HCT116 (cell line): ENCODE data around the gene URM1. TPM values are rescaled to one million over a fixed set of nuclear protein-coding genes. Genes with fewer than 3 reads are reported as not detected.

Experiments
- ATAC-seq: fragments of 200-7000 bp; cut with Tn5 transposase; 2 replicates; pipeline ENCODE4 v1.9.1; 2020; ENCODE audit warnings: mild to moderate bottlenecking, moderate library complexity
- BruUV-seq: library from RNA; stranded (reverse); fragments of 400-500 nt; replicated peaks from 2 replicates; lab custom pipeline; 2021; lab: Mats Ljungman, UMichigan
- CTCF ChIA-PET: fragments of 300-600 bp; sonication (Branson Sonifier 250); formaldehyde crosslinking; loops from one replicate; lab custom pipeline; 2021; ENCODE audit warnings: antibody characterized with exemption; lab: Charles Lee
- POLR2A ChIA-PET: fragments of 300-600, 350-600 bp; sonication (Branson Sonifier 250); formaldehyde crosslinking; loops from one replicate; lab custom pipeline; 2021; ENCODE audit warnings: antibody characterized with exemption; lab: Charles Lee
- RAD21 ChIA-PET, 2 experiments: fragments of 300-600 bp; sonication (Branson Sonifier 250); formaldehyde crosslinking; loops; one replicate each; lab custom pipeline; 2023; ENCODE audit warnings: low total read pairs in 2 of 2; ENCODE audit not compliant: uncharacterized antibody in 2 of 2, unreplicated experiment in 2 of 2, low non-redundant PET in 1 of 2; lab: Charles Lee
- DNase-seq: peaks from one replicate; pipeline ENCODE4 v3.0.0-alpha.2; 2010; ENCODE audit warnings: low read depth, low spot score
- H2AFZ ChIP-seq: fragments of 200-600 bp; shearing (Covaris generic), sonication (generic); 2 replicates; pipeline ENCODE4 v1.6.1; 2017; ENCODE audit warnings: low read depth, mixed run types, mixed read lengths, antibody characterized with exemption, low read length; ENCODE audit not compliant: poor library complexity, severe bottlenecking
- H3K27ac ChIP-seq: 2 replicates; pipeline ENCODE4 v1.5.1; 2012; ENCODE audit warnings: low read depth, low read length
- H3K27me3 ChIP-seq: fragments of 200-600 bp; sonication (generic); 2 replicates; pipeline ENCODE4 v1.6.1; 2016; ENCODE audit warnings: mixed run types, low read length, mixed read lengths; ENCODE audit not compliant: insufficient read depth
- H3K36me3 ChIP-seq, 2 experiments: fragments of 200-500 bp in 1 of 2; fragments of 200-600 bp in 1 of 2; sonication (Bioruptor generic) in 1 of 2; sonication (generic) in 1 of 2; 2 replicates each; pipeline versions ENCODE4 v1.5.1 to v1.6.1; 2014 to 2016; ENCODE audit warnings: low read length in 2 of 2, inconsistent platforms in 1 of 2, mixed read lengths in 1 of 2, mixed run types in 1 of 2; ENCODE audit not compliant: insufficient read depth in 2 of 2, control insufficient read depth in 1 of 2
- H3K4me1 ChIP-seq, 2 experiments: fragments of 200-600 bp in 1 of 2; sonication (generic) in 1 of 2; 2 replicates each; pipeline versions ENCODE4 v1.5.1 to v1.6.1; 2012 to 2017; ENCODE audit warnings: low read length in 2 of 2, inconsistent platforms in 1 of 2, mild to moderate bottlenecking in 1 of 2, mixed read lengths in 1 of 2, mixed run types in 1 of 2, moderate library complexity in 1 of 2; ENCODE audit not compliant: insufficient read depth in 2 of 2, control insufficient read depth in 1 of 2
- H3K4me2 ChIP-seq: fragments of 200-600 bp; sonication (generic); 2 replicates; pipeline ENCODE4 v1.6.1; 2017; ENCODE audit warnings: mixed run types, low read length, mixed read lengths
- H3K4me3 ChIP-seq, 2 experiments: fragments of 200-600 bp in 1 of 2; sonication (generic) in 1 of 2; replicated peaks in 1 of 2; 2 replicates each; pipeline ENCODE4 v1.5.1; 2011 to 2016; ENCODE audit warnings: low read length in 2 of 2, control low read depth in 1 of 2, low read depth in 1 of 2, mild to moderate bottlenecking in 1 of 2, mixed read lengths in 1 of 2, mixed run types in 1 of 2
- H3K79me2 ChIP-seq: fragments of 200-600 bp; sonication (generic); 2 replicates; pipeline ENCODE4 v1.6.1; 2017; ENCODE audit warnings: mild to moderate bottlenecking, mixed run types, low read length, moderate library complexity, mixed read lengths; ENCODE audit not compliant: insufficient read depth
- H3K9ac ChIP-seq: fragments of 200-600 bp; sonication (generic); 2 replicates; pipeline ENCODE4 v1.6.1; 2016; ENCODE audit warnings: low read length, mixed read lengths
- H3K9me2 ChIP-seq: fragments of 200-600 bp; sonication (generic), shearing (Covaris generic); 2 replicates; pipeline ENCODE4 v1.6.1; 2017; ENCODE audit warnings: mixed run types, mild to moderate bottlenecking, moderate library complexity; ENCODE audit not compliant: insufficient read depth
- H3K9me3 ChIP-seq, 2 experiments: fragments of 200-500 bp in 1 of 2; fragments of 200-600 bp in 1 of 2; sonication (Bioruptor generic) in 1 of 2; sonication (generic) in 1 of 2; 2 replicates each; pipeline ENCODE4 v1.6.1; 2014 to 2017; ENCODE audit warnings: low read length in 2 of 2, mixed read lengths in 2 of 2, inconsistent platforms in 1 of 2, low read depth in 1 of 2, mild to moderate bottlenecking in 1 of 2, mixed run types in 1 of 2, moderate library complexity in 1 of 2; ENCODE audit not compliant: control insufficient read depth in 1 of 2, insufficient read depth in 1 of 2
- H4K20me1 ChIP-seq: fragments of 200-600 bp; sonication (generic), shearing (Covaris generic); 2 replicates; pipeline ENCODE4 v1.6.1; 2017; ENCODE audit warnings: mixed run types, mild to moderate bottlenecking, moderate library complexity; ENCODE audit not compliant: insufficient read depth
- CBX3 ChIP-seq: IDR thresholded peaks from 2 replicates; pipeline ENCODE4 v1.6.1; 2012; ENCODE audit warnings: low read depth
- FOSL1 ChIP-seq: IDR thresholded peaks from 2 replicates; pipeline ENCODE4 v1.6.1; 2012; ENCODE audit warnings: low read depth
- JUND ChIP-seq: IDR thresholded peaks from 2 replicates; pipeline ENCODE4 v1.6.1; 2012
- REST ChIP-seq: IDR thresholded peaks from 2 replicates; pipeline ENCODE4 v1.6.1; 2012; ENCODE audit warnings: low read depth
- TCF7L2 ChIP-seq: IDR thresholded peaks from 2 replicates; pipeline ENCODE4 v1.7.0; 2011; ENCODE audit warnings: borderline replicate concordance, inconsistent platforms; ENCODE audit not compliant: insufficient read depth, insufficient read length; ENCODE audit errors: extremely low read depth
- YY1 ChIP-seq: IDR thresholded peaks from 2 replicates; pipeline ENCODE4 v1.6.1; 2011; ENCODE audit warnings: low read length, low read depth, moderate library complexity, mild to moderate bottlenecking; ENCODE audit not compliant: insufficient replicate concordance; ENCODE audit errors: extremely low read depth
- intact Hi-C: fragments of 100-400 bp; cut with micrococcal nuclease; formaldehyde crosslinking; loops from 2 replicates; pipeline ENCODE4 v1.10.0; 2022
- total RNA-seq: library from RNA; stranded (reverse); gene quantifications from one replicate; pipeline ENCODE4 v1.2.1, GENCODE V29; 2021; ENCODE audit not compliant: unreplicated experiment
- TF ChIP-seq, protein P1 (sequence below), 3 experiments: fragments of 200-600 bp in 1 of 3; sonication (generic) in 1 of 3; IDR thresholded peaks in 2 of 3; conservative IDR thresholded peaks in 1 of 3; 2 replicates each; pipeline ENCODE4 v1.5.1; 2012 to 2017; ENCODE audit warnings: low read depth in 2 of 3, low read length in 2 of 3, antibody characterized with exemption in 1 of 3, borderline replicate concordance in 1 of 3, control low read depth in 1 of 3, mild to moderate bottlenecking in 1 of 3, mixed read lengths in 1 of 3, mixed run types in 1 of 3, moderate library complexity in 1 of 3; ENCODE audit not compliant: insufficient read depth in 1 of 3

URM1 gene
- total RNA-seq, 1 experiment from 2014 or later: 51.6 TPM

GRCh38 chr9:128362774-128363173 is 8.4 kb upstream of the URM1 start:
- H3K36me3 ChIP-seq: no peaks in the 10 kb centered on the region
- no peak for DNase-seq
- no peaks in the 10 kb centered on the region for H4K20me1 ChIP-seq
- POLR2A ChIA-PET: interaction anchor here (1.1 to 1.5 kb wide), 3 partner anchors 8 to 87 kb away, joined by 3 to 4 read pairs (median 3); partner anchors contain the start of genes GOLGA2, SWI5 and URM1
- CTCF ChIA-PET: interaction anchor here (0.9 to 4.6 kb wide), 13 partner anchors 8 to 273 kb away, joined by 3 to 33 read pairs (median 6); partner anchors contain the start of genes CERCAM and URM1
- BruUV-seq: no TSS peak
- intact Hi-C loops: loop anchor here (1.0 kb wide), 2 partner anchors 50 to 67 kb away; no protein-coding TSS in a partner anchor
- peak overlapping the region; percentile 29; the same call in 1 of the 2 replicates for H3K27ac ChIP-seq
- no peak for ATAC-seq
- no peaks in the 10 kb centered on the region for H3K9me2 ChIP-seq
- H3K27me3 ChIP-seq: no peaks in the 10 kb centered on the region
- no peaks in the 10 kb centered on the region for H3K9me3 ChIP-seq
- H3K79me2 ChIP-seq: no peaks in the 10 kb centered on the region
- no peak overlapping the region for H2AFZ ChIP-seq
- no peak overlapping the region for H3K4me3 ChIP-seq
- RAD21 ChIA-PET: interaction anchor here (0.5 to 1.4 kb wide), 4 partner anchors 57 to 76 kb away, joined by 3 to 8 read pairs (median 4); partner anchors contain the start of gene CERCAM (in 1 of the 2)
- TF ChIP-seq TCF7L2 (no peak), FOSL1 (no peak)
- H3K9ac ChIP-seq: 0 out of 2 replicates have a peak overlapping the region, but pooled peaks have one; percentile 14
- H3K4me1 ChIP-seq: peaks cover 7 to 28% of the 10 kb centered on the region in 2 experiments; a peak in 3 of 4 replicates
- peak overlapping the region; percentile 73; the same call in 1 of the 2 replicates for H3K4me2 ChIP-seq

DNA sequence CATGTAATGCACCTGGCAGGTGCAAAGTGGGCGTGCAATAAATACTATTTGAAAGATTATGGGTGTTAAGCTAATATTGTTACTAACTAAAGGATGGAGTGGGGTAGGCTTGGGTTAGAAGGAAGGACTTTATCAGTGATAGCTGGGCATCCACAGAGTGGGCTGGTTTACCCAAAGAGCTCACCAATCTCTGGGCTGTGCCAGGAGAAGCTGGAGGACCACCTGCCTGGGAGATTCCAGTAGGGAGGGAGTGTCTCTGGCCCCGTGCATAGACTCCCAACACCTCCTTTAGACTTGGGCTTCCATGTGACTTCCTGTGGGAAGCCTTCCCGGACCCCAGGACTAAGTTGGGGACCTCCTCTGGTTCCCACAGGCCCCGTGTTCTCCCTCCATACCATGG is 5.6 kb upstream of the URM1 start:
- no peak overlapping the region for H3K9ac ChIP-seq
- H2AFZ ChIP-seq: no peak overlapping the region
- BruUV-seq: no TSS peak
- H3K79me2 ChIP-seq: no peaks in the 10 kb centered on the region
- no peaks in the 10 kb centered on the region for H3K36me3 ChIP-seq
- DNase-seq (no peak), ATAC-seq (no peak)
- ChIA-PET CTCF (no interaction called here), POLR2A (no interaction called here), RAD21 (no interaction called here)
- no peak overlapping the region for H3K4me2 ChIP-seq
- intact Hi-C loops: no loop called here
- H3K9me3 ChIP-seq: no peaks in the 10 kb centered on the region
- no peak overlapping the region for H3K4me3 ChIP-seq
- peaks cover 12 to 21% of the 10 kb centered on the region in 2 experiments; a peak in 3 of 4 replicates for H3K4me1 ChIP-seq
- no peaks in the 10 kb centered on the region for H3K27me3 ChIP-seq
- H3K9me2 ChIP-seq: no peaks in the 10 kb centered on the region
- TF ChIP-seq CBX3 (no peak), JUND (no peak), YY1 (no peak), REST (no peak)
- TF ChIP-seq, protein P1, sequence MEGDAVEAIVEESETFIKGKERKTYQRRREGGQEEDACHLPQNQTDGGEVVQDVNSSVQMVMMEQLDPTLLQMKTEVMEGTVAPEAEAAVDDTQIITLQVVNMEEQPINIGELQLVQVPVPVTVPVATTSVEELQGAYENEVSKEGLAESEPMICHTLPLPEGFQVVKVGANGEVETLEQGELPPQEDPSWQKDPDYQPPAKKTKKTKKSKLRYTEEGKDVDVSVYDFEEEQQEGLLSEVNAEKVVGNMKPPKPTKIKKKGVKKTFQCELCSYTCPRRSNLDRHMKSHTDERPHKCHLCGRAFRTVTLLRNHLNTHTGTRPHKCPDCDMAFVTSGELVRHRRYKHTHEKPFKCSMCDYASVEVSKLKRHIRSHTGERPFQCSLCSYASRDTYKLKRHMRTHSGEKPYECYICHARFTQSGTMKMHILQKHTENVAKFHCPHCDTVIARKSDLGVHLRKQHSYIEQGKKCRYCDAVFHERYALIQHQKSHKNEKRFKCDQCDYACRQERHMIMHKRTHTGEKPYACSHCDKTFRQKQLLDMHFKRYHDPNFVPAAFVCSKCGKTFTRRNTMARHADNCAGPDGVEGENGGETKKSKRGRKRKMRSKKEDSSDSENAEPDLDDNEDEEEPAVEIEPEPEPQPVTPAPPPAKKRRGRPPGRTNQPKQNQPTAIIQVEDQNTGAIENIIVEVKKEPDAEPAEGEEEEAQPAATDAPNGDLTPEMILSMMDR (IDR thresholded peaks at IDR 0.05 in 2 of 3, conservative IDR thresholded peaks at IDR 0.05 in 1 of 3; ENCODE audit: borderline replicate concordance in 1 of 3, insufficient read depth in 1 of 3, low read depth in 2 of 3, low read length in 2 of 3): no peak
- no peaks in the 10 kb centered on the region for H4K20me1 ChIP-seq
- no peak overlapping the region for H3K27ac ChIP-seq
